Keratinocyte (primary cell): ENCODE measurements around the gene USP28. TPM values are rescaled to one million over a fixed set of nuclear protein-coding genes. Genes with fewer than 3 reads are reported as not detected.
A peak's percentile ranks its signal among the peaks of the same experiment; 100 is the strongest.

Experiments
- DNase-seq: peaks from one replicate; pipeline ENCODE4 v3.0.0-alpha.2; 2011; ENCODE audit warnings: low read depth, missing footprints, low spot score
- FAIRE-seq: peaks from 2 replicates; lab custom pipeline; 2011; peaks lifted over from hg19 to GRCh38; lab: Jason Lieb, UNC
- H2AFZ ChIP-seq: 2 replicates; pipeline ENCODE4 v1.6.0; 2012; ENCODE audit warnings: low read length, control low read depth, inconsistent platforms; ENCODE audit not compliant: control insufficient read depth
- H3K27ac ChIP-seq: 2 replicates; pipeline ENCODE4 v1.5.1; 2011; ENCODE audit warnings: low read length; ENCODE audit not compliant: control insufficient read depth, insufficient read depth
- H3K27me3 ChIP-seq: 3 replicates; pipeline ENCODE4 v1.6.0; 2011; ENCODE audit warnings: low read length; ENCODE audit not compliant: control insufficient read depth, insufficient read depth; ENCODE audit errors: extremely low read depth
- H3K36me3 ChIP-seq, 2 experiments: 2 replicates in 1 of 2; 3 replicates in 1 of 2; pipeline ENCODE4 v1.5.1; 2011; ENCODE audit warnings: low read length in 2 of 2, mild to moderate bottlenecking in 1 of 2; ENCODE audit not compliant: control insufficient read depth in 2 of 2, insufficient read depth in 2 of 2; ENCODE audit errors: extremely low read depth in 1 of 2
- H3K4me1 ChIP-seq: 3 replicates; pipeline ENCODE4 v1.5.1; 2011; ENCODE audit warnings: low read length; ENCODE audit not compliant: control insufficient read depth, insufficient read depth; ENCODE audit errors: extremely low read depth
- H3K4me2 ChIP-seq: 3 replicates; pipeline ENCODE4 v1.6.0; 2011; ENCODE audit warnings: low read depth, low read length; ENCODE audit not compliant: control insufficient read depth, insufficient read depth; ENCODE audit errors: extremely low read depth
- H3K4me3 ChIP-seq, 3 experiments: fragments of 200-600 bp in 1 of 3; sonication (generic) in 1 of 3; 2 replicates in 2 of 3; 3 replicates in 1 of 3; pipeline ENCODE4 v1.5.1; 2011 to 2016; ENCODE audit warnings: low read length in 3 of 3, mild to moderate bottlenecking in 3 of 3, control low read depth in 2 of 3, inconsistent platforms in 1 of 3, low read depth in 1 of 3, mixed read lengths in 1 of 3, mixed run types in 1 of 3, moderate library complexity in 1 of 3; ENCODE audit not compliant: control insufficient read depth in 2 of 3, insufficient read depth in 2 of 3; ENCODE audit errors: extremely low read depth in 1 of 3
- H3K79me2 ChIP-seq: 2 replicates; pipeline ENCODE4 v1.6.0; 2012; ENCODE audit warnings: low read length; ENCODE audit not compliant: control insufficient read depth, insufficient read depth
- H3K9ac ChIP-seq: 3 replicates; pipeline ENCODE4 v1.6.0; 2011; ENCODE audit warnings: low read length; ENCODE audit not compliant: control insufficient read depth, insufficient read depth; ENCODE audit errors: extremely low read depth
- H3K9me1 ChIP-seq: 3 replicates; pipeline ENCODE4 v1.6.0; 2011; ENCODE audit warnings: low read length; ENCODE audit not compliant: control insufficient read depth, insufficient read depth; ENCODE audit errors: extremely low read depth
- H3K9me3 ChIP-seq: 2 replicates; pipeline ENCODE4 v1.5.1; 2012; ENCODE audit warnings: low read depth, low read length; ENCODE audit not compliant: control insufficient read depth
- H4K20me1 ChIP-seq: 3 replicates; pipeline ENCODE4 v1.6.0; 2011; ENCODE audit warnings: low read length; ENCODE audit not compliant: control insufficient read depth, insufficient read depth; ENCODE audit errors: extremely low read depth
- EZH2 ChIP-seq: IDR thresholded peaks from one replicate; pipeline ENCODE4 v1.6.1; 2012; ENCODE audit warnings: inconsistent platforms, mild to moderate bottlenecking, low read length, moderate library complexity
- dilution Hi-C: fragments of 300-500 bp; cut with MboI; formaldehyde crosslinking; loops from one replicate; pipeline ENCODE4 v1.7.0; 2020; ENCODE audit warnings: low sequenced_read_pairs; ENCODE audit not compliant: extremely low pct_ligation_motif_present
- polyA plus RNA-seq, 5 experiments: library from polyadenylated mRNA; depleted of rRNA in 3 of 5; stranded (reverse) in 3 of 5; stranded (forward) in 1 of 5; unstranded in 1 of 5; fragments of >200 nt; gene quantifications; 1 replicate in 1 of 5; 2 replicates in 3 of 5; 3 replicates in 1 of 5; pipeline versions ENCODE4 v1.2.1 to v1.2.3, GENCODE V29; 2011 to 2012; ENCODE audit warnings: missing spikeins in 2 of 5, low read depth in 1 of 5, low replicate concordance in 1 of 5
- TF ChIP-seq, protein P1 (sequence below), 3 experiments: IDR thresholded peaks in 1 of 3; conservative IDR thresholded peaks in 1 of 3; optimal IDR thresholded peaks in 1 of 3; 2 replicates in 2 of 3; 3 replicates in 1 of 3; pipeline versions ENCODE3 to v1.5.1; 2011; ENCODE audit warnings: low read length in 3 of 3, mild to moderate bottlenecking in 3 of 3, moderate library complexity in 2 of 3, control low read depth in 1 of 3, inconsistent platforms in 1 of 3; ENCODE audit not compliant: insufficient read depth in 2 of 3; ENCODE audit errors: extremely low read depth in 1 of 3

The USP28 gene
- polyA plus RNA-seq, 1 donor (not counting 4 experiments of a cell fraction or from before 2014, with no cell fraction given), result 37.4 TPM

DNA sequence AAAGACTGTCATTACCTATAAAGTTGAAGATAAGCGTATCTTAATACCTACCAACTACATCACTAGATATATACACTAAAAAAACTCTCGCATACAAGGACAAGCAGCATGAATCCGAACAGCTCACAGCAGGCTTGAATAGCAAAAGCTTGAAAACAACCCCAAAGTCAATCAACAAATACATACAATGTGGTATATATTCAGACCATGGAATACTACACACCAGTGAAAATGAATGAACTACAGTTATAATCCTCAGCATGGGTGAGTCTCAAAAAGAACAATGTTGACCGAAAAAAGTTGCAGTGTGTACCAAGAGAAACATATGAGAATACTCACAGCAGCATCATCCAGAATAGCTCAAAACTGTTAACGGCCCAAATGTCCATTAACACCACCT, 25.2 kb downstream of the USP28 start:
- TF ChIP-seq, protein P1, sequence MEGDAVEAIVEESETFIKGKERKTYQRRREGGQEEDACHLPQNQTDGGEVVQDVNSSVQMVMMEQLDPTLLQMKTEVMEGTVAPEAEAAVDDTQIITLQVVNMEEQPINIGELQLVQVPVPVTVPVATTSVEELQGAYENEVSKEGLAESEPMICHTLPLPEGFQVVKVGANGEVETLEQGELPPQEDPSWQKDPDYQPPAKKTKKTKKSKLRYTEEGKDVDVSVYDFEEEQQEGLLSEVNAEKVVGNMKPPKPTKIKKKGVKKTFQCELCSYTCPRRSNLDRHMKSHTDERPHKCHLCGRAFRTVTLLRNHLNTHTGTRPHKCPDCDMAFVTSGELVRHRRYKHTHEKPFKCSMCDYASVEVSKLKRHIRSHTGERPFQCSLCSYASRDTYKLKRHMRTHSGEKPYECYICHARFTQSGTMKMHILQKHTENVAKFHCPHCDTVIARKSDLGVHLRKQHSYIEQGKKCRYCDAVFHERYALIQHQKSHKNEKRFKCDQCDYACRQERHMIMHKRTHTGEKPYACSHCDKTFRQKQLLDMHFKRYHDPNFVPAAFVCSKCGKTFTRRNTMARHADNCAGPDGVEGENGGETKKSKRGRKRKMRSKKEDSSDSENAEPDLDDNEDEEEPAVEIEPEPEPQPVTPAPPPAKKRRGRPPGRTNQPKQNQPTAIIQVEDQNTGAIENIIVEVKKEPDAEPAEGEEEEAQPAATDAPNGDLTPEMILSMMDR (optimal IDR thresholded peaks at IDR 0.05 in 1 of 3, IDR thresholded peaks at IDR 0.05 in 1 of 3, conservative IDR thresholded peaks at IDR 0.05 in 1 of 3; ENCODE audit: extremely low read depth in 1 of 3, insufficient read depth in 2 of 3, low read length in 3 of 3), result no peak
- no peak for TF ChIP-seq EZH2
- H4K20me1 ChIP-seq, result no peaks in the 10 kb centered on the region
- H3K4me1 ChIP-seq, result peaks cover 5% of the 10 kb centered on the region
- DNase-seq (no peak), FAIRE-seq (no peak)
- dilution Hi-C loops, result no loop called here
- no peaks in the 10 kb centered on the region for H3K79me2 ChIP-seq
- no peaks in the 10 kb centered on the region for H3K9me1 ChIP-seq
- H2AFZ ChIP-seq, result no peak overlapping the region
- H3K4me3 ChIP-seq, result no peak overlapping the region
- no peaks in the 10 kb centered on the region for H3K27me3 ChIP-seq
- no peaks in the 10 kb centered on the region for H3K9me3 ChIP-seq
- H3K27ac ChIP-seq, result no peak overlapping the region
- H3K4me2 ChIP-seq, result no peak overlapping the region
- peaks cover 12% of the 10 kb centered on the region in 2 experiments for H3K36me3 ChIP-seq
- H3K9ac ChIP-seq, result no peak overlapping the region

DNA sequence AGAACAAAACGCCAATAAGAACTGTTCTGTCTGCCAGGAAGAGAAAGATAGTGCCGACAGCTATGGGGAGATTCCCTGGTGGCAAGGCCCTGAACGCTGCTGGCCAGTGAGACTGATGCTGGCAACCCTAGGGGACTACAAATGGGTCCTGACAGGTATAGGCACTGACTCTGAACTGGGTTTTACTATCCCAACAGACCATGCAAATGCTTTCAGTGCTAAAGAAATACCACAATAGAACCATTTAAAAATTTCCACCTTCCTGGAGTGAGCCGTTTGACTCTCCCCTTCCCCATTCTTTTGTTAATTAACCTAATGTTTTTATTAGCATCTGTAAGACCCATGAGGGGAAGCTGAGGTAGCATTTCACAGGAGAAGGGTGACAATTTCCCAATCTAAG, 25.7 kb downstream of the USP28 start:
- no peak for DNase-seq
- no peak for FAIRE-seq

More for the DNA sequence above, 25.7 kb downstream of the USP28 start:
- peak overlapping the region; percentile 54 for H2AFZ ChIP-seq
- peaks cover 12% of the 10 kb centered on the region in 2 experiments for H3K36me3 ChIP-seq
- dilution Hi-C loops, result no loop called here
- H3K9me1 ChIP-seq, result no peaks in the 10 kb centered on the region
- H3K9me3 ChIP-seq, result no peaks in the 10 kb centered on the region
- H3K4me1 ChIP-seq, result peaks cover 5% of the 10 kb centered on the region
- H3K4me2 ChIP-seq, result no peak overlapping the region
- H3K4me3 ChIP-seq, result no peak overlapping the region
- no peak overlapping the region for H3K27ac ChIP-seq
- no peak overlapping the region for H3K9ac ChIP-seq
- no peaks in the 10 kb centered on the region for H3K79me2 ChIP-seq
- no peak for TF ChIP-seq EZH2
- TF ChIP-seq, protein P1 (optimal IDR thresholded peaks at IDR 0.05 in 1 of 3, IDR thresholded peaks at IDR 0.05 in 1 of 3, conservative IDR thresholded peaks at IDR 0.05 in 1 of 3; ENCODE audit: extremely low read depth in 1 of 3, insufficient read depth in 2 of 3, low read length in 3 of 3), result no peak
- H4K20me1 ChIP-seq, result no peaks in the 10 kb centered on the region
- H3K27me3 ChIP-seq, result no peaks in the 10 kb centered on the region
